CD4-positive, alpha-beta T cell treated with Interleukin-2 at 100 ng/mL for 4 hours (primary cell): ENCODE data around the gene ZBTB6.
"Not testable (repeated sequence)": the region's sequence is repeated elsewhere in the genome, so short reads cannot be mapped to it uniquely, and the experiment has no call there.

Experiments
- DNase-seq: peaks from one replicate; pipeline ENCODE4 v3.0.0-alpha.2; 2020; ENCODE audit warnings: low spot score

The ZBTB6 gene

GRCh38 chr9:122923947-122924346, 10.8 kb upstream of the ZBTB6 start:
- DNase-seq: no peak

GRCh38 chr9:122922713-122923112, 9.6 kb upstream of the ZBTB6 start:
- no peak for DNase-seq

GRCh38 chr9:122918310-122918709, 5.2 kb upstream of the ZBTB6 start:
- no peak for DNase-seq

GRCh38 chr9:122912671-122912963, 506 bp downstream of the ZBTB6 start:
- no peak for DNase-seq

- DNase-seq: not testable (repeated sequence)
These were observed 7.0 kb downstream of the ZBTB6 start for GRCh38 chr9:122906122-122906521.

- DNase-seq: peak; percentile 99
These were observed 8.1 kb downstream of the ZBTB6 start, which contains the start of gene RC3H2 for GRCh38 chr9:122904823-122905710. Gene RC3H2 (minus strand): TSS chr9:122905359. CDS start chr9:122897509, 7,850 bp downstream.

GRCh38 chr9:122904466-122904822, 8.7 kb downstream of the ZBTB6 start:
- DNase-seq: peak; percentile 13

GRCh38 chr9:122900791-122901190, 12.3 kb downstream of the ZBTB6 start:
- peak; percentile 29 for DNase-seq

GRCh38 chr9:122897969-122898368, 15.2 kb downstream of the ZBTB6 start:
- no peak for DNase-seq

- no peak for DNase-seq
These were observed 24.6 kb downstream of the ZBTB6 start for GRCh38 chr9:122888480-122888879.

GRCh38 chr9:122883125-122883524, 30.0 kb downstream of the ZBTB6 start:
- DNase-seq: no peak

- no peak for DNase-seq
These were observed 33.7 kb downstream of the ZBTB6 start for GRCh38 chr9:122879443-122879842.

- DNase-seq: no peak
These were observed 37.6 kb downstream of the ZBTB6 start for GRCh38 chr9:122875523-122875922.

- not testable (repeated sequence) for DNase-seq
These were observed 45.8 kb downstream of the ZBTB6 start for GRCh38 chr9:122867276-122867675.

GRCh38 chr9:122866079-122866478, 47.0 kb downstream of the ZBTB6 start:
- no peak for DNase-seq

GRCh38 chr9:122865300-122865699, 47.8 kb downstream of the ZBTB6 start:
- DNase-seq: no peak

GRCh38 chr9:122863407-122863806, 49.7 kb downstream of the ZBTB6 start:
- no peak for DNase-seq

- DNase-seq: no peak
These were observed 52.6 kb downstream of the ZBTB6 start for GRCh38 chr9:122860319-122861142.
